CD4-positive, alpha-beta T cell treated with Interferon gamma for 1 hour (primary cell): ENCODE data around the gene RTN3.

ENCODE experiments used
- DNase-seq: peaks from one replicate; pipeline ENCODE4 v3.0.0-alpha.2; 2020

Gene RTN3

GRCh38 chr11:63745304-63746170 lies 64.2 kb downstream of the RTN3 start:
- no peak for DNase-seq

GRCh38 chr11:63747011-63747410 lies 65.7 kb downstream of the RTN3 start:
- no peak for DNase-seq

GRCh38 chr11:63749624-63750023 lies 68.3 kb downstream of the RTN3 start:
- no peak for DNase-seq

GRCh38 chr11:63756919-63757761 lies 75.8 kb downstream of the RTN3 start:
- no peak for DNase-seq

GRCh38 chr11:63760487-63761079 lies 79.3 kb downstream of the RTN3 start:
- DNase-seq: no peak

GRCh38 chr11:63761188-63761587 lies 79.9 kb downstream of the RTN3 start:
- DNase-seq: no peak

- DNase-seq: no peak
Observed at GRCh38 chr11:63761931-63762653, 80.8 kb downstream of the RTN3 start.

GRCh38 chr11:63762654-63763495 lies 81.6 kb downstream of the RTN3 start:
- no peak for DNase-seq

- DNase-seq: no peak
Observed at GRCh38 chr11:63763496-63764339, 82.4 kb downstream of the RTN3 start.

- no peak for DNase-seq
Observed at GRCh38 chr11:63764340-63764678, 83.0 kb downstream of the RTN3 start.

GRCh38 chr11:63764679-63765647 lies 83.7 kb downstream of the RTN3 start:
- no peak for DNase-seq

- DNase-seq: no peak
Observed at GRCh38 chr11:63765688-63766241, 84.5 kb downstream of the RTN3 start.

GRCh38 chr11:63766531-63767235 lies 85.4 kb downstream of the RTN3 start:
- DNase-seq: no peak

- DNase-seq: no peak
Observed at GRCh38 chr11:63767267-63767564, 85.9 kb downstream of the RTN3 start.

GRCh38 chr11:63767565-63768236 lies 86.4 kb downstream of the RTN3 start:
- DNase-seq: peak; percentile 11

GRCh38 chr11:63768237-63769041 lies 87.1 kb downstream of the RTN3 start, which contains the start of gene ZFTA:
ZFTA (minus strand) TSS chr11:63768775; CDS start chr11:63768622, 153 bp downstream.
- peak; percentile 57 for DNase-seq

GRCh38 chr11:63769042-63769713 lies 87.9 kb downstream of the RTN3 start:
- peak; percentile 14 for DNase-seq
